Body of pancreas (tissue), 4 donors: ENCODE measurements around the gene EFNA5. TPM values are rescaled to one million over a fixed set of nuclear protein-coding genes. Genes with fewer than 3 reads are reported as not detected.

Experiments used
- ATAC-seq: fragments of 150-250 bp; one replicate; pipeline ENCODE4 v1.9.1; 2016
- DNase-seq, 4 donors: peaks; one replicate each; pipeline ENCODE4 v3.0.0-alpha.2; 2019
- H3K27ac ChIP-seq, 4 donors: fragments of 200-600 bp; sonication (generic); 1 replicate in 3 of 4; 2 replicates in 1 of 4; pipeline versions ENCODE4 v1.5.1 to v1.6.1; 2016 to 2019; ENCODE audit warnings: mild to moderate bottlenecking in 1 of 4, mixed read lengths in 1 of 4, moderate library complexity in 1 of 4
- H3K27me3 ChIP-seq, 2 donors: fragments of 200-600 bp; sonication (generic); one replicate each; pipeline ENCODE4 v1.6.0; 2016; ENCODE audit warnings: mild to moderate bottlenecking in 1 of 2
- H3K36me3 ChIP-seq, 2 donors: fragments of 200-600 bp; sonication (generic); replicated peaks in 1 of 2; 2 replicates each; pipeline ENCODE4 v1.5.1; 2016; ENCODE audit warnings: low read depth in 2 of 2; ENCODE audit not compliant: insufficient read depth in 1 of 2
- H3K4me1 ChIP-seq: fragments of 200-600 bp; sonication (generic); one replicate; pipeline ENCODE4 v1.6.0; 2016
- H3K4me3 ChIP-seq, 2 donors: fragments of 200-600 bp; sonication (generic); 1 replicate in 1 of 2; 2 replicates in 1 of 2; pipeline ENCODE4 v1.5.1; 2016 to 2019
- H3K9me3 ChIP-seq, 3 donors: fragments of 200-600 bp; sonication (generic); 1 replicate in 2 of 3; 2 replicates in 1 of 3; pipeline ENCODE4 v1.5.1; 2016
- POLR2A ChIP-seq, 3 donors: fragments of 450-650 bp; IDR thresholded peaks; one replicate each; pipeline ENCODE4 v1.6.1; 2016; ENCODE audit warnings: antibody characterized with exemption in 3 of 3, mild to moderate bottlenecking in 2 of 3
- WGBS, 2 donors: methylation state at CpG; one replicate each; pipeline ENCODE4 v1.1.5; 2017; 5-methylcytosine and 5-hydroxymethylcytosine counted together
- intact Hi-C: fragments of 100-400 bp; cut with DNase I; formaldehyde crosslinking; loops from one replicate; pipeline ENCODE4 v1.15.1; 2023
- total RNA-seq, 2 donors: library from RNA; depleted of rRNA; stranded (reverse); fragments of >200 nt; gene quantifications; one replicate each; pipeline ENCODE4 v1.1.0, GENCODE V29; 2016
- TF ChIP-seq, protein P1 (sequence below), 7 experiments: fragments of 450-650 bp in 4 of 7; fragments of 200-600 bp in 3 of 7; sonication (generic) in 3 of 7; IDR thresholded peaks; one replicate each; pipeline ENCODE4 v1.5.1; 2016 to 2019; ENCODE audit warnings: antibody characterized with exemption in 7 of 7

The EFNA5 gene
- total RNA-seq, 2 donors from 2014 or later: 1.3 to 3.4 TPM

GRCh38 chr5:107633171-107633901, 37.4 kb downstream of the EFNA5 start:
- no peaks in the 10 kb centered on the region for H3K36me3 ChIP-seq
- ATAC-seq (no peak), DNase-seq (no peak)
- intact Hi-C loops: no loop called here
- H3K27ac ChIP-seq: no peak overlapping the region
- 73 to 74% methylated on average over 11 of the region's 11 CpGs for WGBS, 2 donors
- H3K4me1 ChIP-seq: no peaks in the 10 kb centered on the region
- no peaks in the 10 kb centered on the region for H3K9me3 ChIP-seq
- no peaks in the 10 kb centered on the region for H3K27me3 ChIP-seq
- TF ChIP-seq, protein P1, sequence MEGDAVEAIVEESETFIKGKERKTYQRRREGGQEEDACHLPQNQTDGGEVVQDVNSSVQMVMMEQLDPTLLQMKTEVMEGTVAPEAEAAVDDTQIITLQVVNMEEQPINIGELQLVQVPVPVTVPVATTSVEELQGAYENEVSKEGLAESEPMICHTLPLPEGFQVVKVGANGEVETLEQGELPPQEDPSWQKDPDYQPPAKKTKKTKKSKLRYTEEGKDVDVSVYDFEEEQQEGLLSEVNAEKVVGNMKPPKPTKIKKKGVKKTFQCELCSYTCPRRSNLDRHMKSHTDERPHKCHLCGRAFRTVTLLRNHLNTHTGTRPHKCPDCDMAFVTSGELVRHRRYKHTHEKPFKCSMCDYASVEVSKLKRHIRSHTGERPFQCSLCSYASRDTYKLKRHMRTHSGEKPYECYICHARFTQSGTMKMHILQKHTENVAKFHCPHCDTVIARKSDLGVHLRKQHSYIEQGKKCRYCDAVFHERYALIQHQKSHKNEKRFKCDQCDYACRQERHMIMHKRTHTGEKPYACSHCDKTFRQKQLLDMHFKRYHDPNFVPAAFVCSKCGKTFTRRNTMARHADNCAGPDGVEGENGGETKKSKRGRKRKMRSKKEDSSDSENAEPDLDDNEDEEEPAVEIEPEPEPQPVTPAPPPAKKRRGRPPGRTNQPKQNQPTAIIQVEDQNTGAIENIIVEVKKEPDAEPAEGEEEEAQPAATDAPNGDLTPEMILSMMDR (IDR thresholded peaks at IDR 0.05): no peak
- no peak for TF ChIP-seq POLR2A (IDR thresholded peaks at IDR 0.05)
- no peak overlapping the region for H3K4me3 ChIP-seq

- H3K9me3 ChIP-seq: no peaks in the 10 kb centered on the region
- intact Hi-C loops: no loop called here
- no peaks in the 10 kb centered on the region for H3K27me3 ChIP-seq
- DNase-seq: no peak
- H3K4me1 ChIP-seq: no peaks in the 10 kb centered on the region
- WGBS, 2 donors: 75 to 77% methylated on average over 4 of the region's 4 CpGs
- H3K36me3 ChIP-seq: no peaks in the 10 kb centered on the region
- TF ChIP-seq, protein P1 (IDR thresholded peaks at IDR 0.05): no peak
- no peak overlapping the region for H3K4me3 ChIP-seq
- H3K27ac ChIP-seq: no peak overlapping the region
- ATAC-seq: no peak
Observed at GRCh38 chr5:107631805-107632362, 38.9 kb downstream of the EFNA5 start.

- ATAC-seq: no peak
- 96% methylated on average over 2 of the region's 2 CpGs for WGBS, 2 donors
- H3K4me3 ChIP-seq: no peak overlapping the region
- TF ChIP-seq, protein P1 (IDR thresholded peaks at IDR 0.05): no peak
- no peak for TF ChIP-seq POLR2A (IDR thresholded peaks at IDR 0.05)
- H3K27me3 ChIP-seq: no peaks in the 10 kb centered on the region
- no peak overlapping the region for H3K27ac ChIP-seq
- no peaks in the 10 kb centered on the region for H3K36me3 ChIP-seq
- no peaks in the 10 kb centered on the region for H3K4me1 ChIP-seq
- intact Hi-C loops: no loop called here
- no peak for DNase-seq
- no peaks in the 10 kb centered on the region for H3K9me3 ChIP-seq
Observed at GRCh38 chr5:107630184-107630583, 40.6 kb downstream of the EFNA5 start.

DNA sequence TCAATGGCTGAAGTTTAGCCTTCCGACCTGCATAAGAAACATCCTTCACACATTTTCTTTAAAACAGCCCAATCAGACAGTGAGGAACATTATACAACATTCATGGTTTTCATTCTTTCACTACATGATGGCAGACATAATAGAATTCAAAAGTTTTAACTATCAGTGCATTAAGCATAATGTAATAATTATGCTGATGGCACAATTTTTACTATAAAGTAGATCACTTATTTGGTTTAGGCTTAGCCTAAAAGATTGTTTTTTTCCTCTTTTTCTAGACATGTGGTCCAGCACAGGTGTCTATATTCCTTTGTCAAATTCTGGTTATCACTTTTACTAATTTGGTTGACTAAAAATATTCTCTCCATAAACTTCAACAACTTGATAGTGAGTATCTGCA, 46.5 kb downstream of the EFNA5 start:
- 88 to 97% methylated on average over 1 of the region's 1 CpG for WGBS, 2 donors
- no peak for TF ChIP-seq POLR2A (IDR thresholded peaks at IDR 0.05)
- TF ChIP-seq, protein P1 (IDR thresholded peaks at IDR 0.05): no peak
- ATAC-seq (no peak), DNase-seq (no peak)
- intact Hi-C loops: no loop called here
- H3K4me3 ChIP-seq: no peak overlapping the region
- no peaks in the 10 kb centered on the region for H3K36me3 ChIP-seq
- H3K9me3 ChIP-seq: no peaks in the 10 kb centered on the region
- H3K27me3 ChIP-seq: no peaks in the 10 kb centered on the region
- H3K27ac ChIP-seq: no peak overlapping the region
- no peaks in the 10 kb centered on the region for H3K4me1 ChIP-seq

GRCh38 chr5:107621089-107621488, 49.6 kb downstream of the EFNA5 start:
- no peak for ATAC-seq
- Histone ChIP-seq H3K36me3 (no peaks in the 10 kb centered on the region), H3K4me1 (no peaks in the 10 kb centered on the region), H3K9me3 (no peaks in the 10 kb centered on the region), H3K4me3 (no peak overlapping the region), H3K27me3 (no peaks in the 10 kb centered on the region), H3K27ac (no peak overlapping the region)
- intact Hi-C loops: no loop called here
- 87% methylated on average over 1 of the region's 1 CpG for WGBS, 2 donors
- TF ChIP-seq POLR2A (IDR thresholded peaks at IDR 0.05): no peak
- TF ChIP-seq, protein P1 (IDR thresholded peaks at IDR 0.05): no peak
- no peak for DNase-seq
